Endothelial cell (in vitro differentiated cells): ENCODE measurements around the gene ACTR3C. TPM values are rescaled to one million over a fixed set of nuclear protein-coding genes. Genes with fewer than 3 reads are reported as not detected.
A peak's percentile ranks its signal among the peaks of the same experiment; 100 is the strongest.

Experiments
- DNase-seq: peaks from one replicate; pipeline ENCODE4 v3.0.0; 2021; ENCODE audit warnings: low spot score
- H3K27ac Mint-ChIP-seq: one replicate; pipeline ENCODE4 v1.8.0; 2021; ENCODE audit warnings: mixed read lengths, inconsistent platforms; ENCODE audit not compliant: unreplicated experiment
- H3K27me3 Mint-ChIP-seq: one replicate; pipeline ENCODE4 v1.8.0; 2021; ENCODE audit warnings: mild to moderate bottlenecking, moderate library complexity, mixed read lengths, inconsistent platforms; ENCODE audit not compliant: unreplicated experiment
- H3K36me3 Mint-ChIP-seq: one replicate; pipeline ENCODE4 v1.8.0; 2021; ENCODE audit warnings: mild to moderate bottlenecking, low read depth, mixed read lengths, inconsistent platforms; ENCODE audit not compliant: unreplicated experiment
- H3K4me1 Mint-ChIP-seq: one replicate; pipeline ENCODE4 v1.8.0; 2021; ENCODE audit warnings: mild to moderate bottlenecking, mixed read lengths, inconsistent platforms; ENCODE audit not compliant: unreplicated experiment
- H3K4me3 Mint-ChIP-seq: one replicate; pipeline ENCODE4 v1.8.0; 2021; ENCODE audit warnings: mild to moderate bottlenecking, mixed read lengths, inconsistent platforms; ENCODE audit not compliant: unreplicated experiment
- H3K9me3 Mint-ChIP-seq: one replicate; pipeline ENCODE4 v1.8.0; 2021; ENCODE audit warnings: mixed read lengths, inconsistent platforms; ENCODE audit not compliant: unreplicated experiment
- CTCF ChIP-seq: fragments of 200-600 bp; sonication (generic); IDR thresholded peaks from one replicate; pipeline ENCODE4 v1.5.0; 2021; ENCODE audit warnings: antibody characterized with exemption; ENCODE audit not compliant: unreplicated experiment
- total RNA-seq: library from RNA; stranded (reverse); fragmentation: NEBNext Ultra II Directional; extraction: Animal tissue kit (Norgen Biotek cat#: 25700); gene quantifications from one replicate; pipeline ENCODE4 v1.2.1, GENCODE V29; 2021; ENCODE audit not compliant: unreplicated experiment

Gene ACTR3C
- total RNA-seq, 1 donor from 2014 or later, result 0.87 TPM

- Mint-ChIP-seq H3K9me3 (peaks cover 5% of the 10 kb centered on the region), H3K27me3 (peaks cover 11% of the 10 kb centered on the region), H3K27ac (no peak overlapping the region), H3K4me1 (peaks cover 9% of the 10 kb centered on the region), H3K4me3 (no peak overlapping the region), H3K36me3 (peaks cover 17% of the 10 kb centered on the region)
- no peak for DNase-seq
- TF ChIP-seq CTCF, result no peak
Measured at GRCh38 chr7:150343225-150343624, 19.9 kb upstream of the ACTR3C start.

- no peak for DNase-seq
- H3K9me3 Mint-ChIP-seq, result peaks cover 5% of the 10 kb centered on the region
- no peak overlapping the region for H3K27ac Mint-ChIP-seq
- peaks cover 9% of the 10 kb centered on the region for H3K4me1 Mint-ChIP-seq
- TF ChIP-seq CTCF, result no peak
- H3K36me3 Mint-ChIP-seq, result peaks cover 17% of the 10 kb centered on the region
- peaks cover 11% of the 10 kb centered on the region for H3K27me3 Mint-ChIP-seq
- H3K4me3 Mint-ChIP-seq, result peak overlapping the region; percentile 80
Measured at GRCh38 chr7:150342121-150342408, 18.7 kb upstream of the ACTR3C start.

GRCh38 chr7:150341263-150342120 is 18.1 kb upstream of the ACTR3C start, which contains the start of gene RARRES2:
TSS of gene RARRES2 (minus strand) at chr7:150341629. CDS start at chr7:150340609, 1,020 bp downstream.
- H3K36me3 Mint-ChIP-seq, result peaks cover 15% of the 10 kb centered on the region
- TF ChIP-seq CTCF, result no peak
- H3K27ac Mint-ChIP-seq, result no peak within 1 kb of the TSS
- H3K9me3 Mint-ChIP-seq, result peaks cover 5% of the 10 kb centered on the region
- peaks cover 9% of the 10 kb centered on the region for H3K4me1 Mint-ChIP-seq
- peak within 1 kb of the TSS; percentile 80 for H3K4me3 Mint-ChIP-seq
- no peak for DNase-seq
- peaks cover 11% of the 10 kb centered on the region for H3K27me3 Mint-ChIP-seq

- H3K27me3 Mint-ChIP-seq, result peaks cover 8% of the 10 kb centered on the region
- H3K27ac Mint-ChIP-seq, result no peak overlapping the region
- H3K36me3 Mint-ChIP-seq, result peaks cover 11% of the 10 kb centered on the region
- no peak for DNase-seq
- H3K4me1 Mint-ChIP-seq, result peaks cover 9% of the 10 kb centered on the region
- TF ChIP-seq CTCF, result no peak
- peak overlapping the region; percentile 77 for H3K4me3 Mint-ChIP-seq
- H3K9me3 Mint-ChIP-seq, result peaks cover 5% of the 10 kb centered on the region
Measured at GRCh38 chr7:150340875-150341262, 17.5 kb upstream of the ACTR3C start.

- Mint-ChIP-seq H3K27me3 (peaks cover 10% of the 10 kb centered on the region), H3K36me3 (peaks cover 11% of the 10 kb centered on the region), H3K4me1 (peaks cover 9% of the 10 kb centered on the region), H3K27ac (no peak overlapping the region), H3K9me3 (peaks cover 5% of the 10 kb centered on the region), H3K4me3 (no peak overlapping the region)
- TF ChIP-seq CTCF, result no peak
- DNase-seq, result no peak
Measured at GRCh38 chr7:150340024-150340749, 16.8 kb upstream of the ACTR3C start.
